CD4-positive, alpha-beta T cell (primary cell): ENCODE data around the gene EPHX1. TPM values are rescaled to one million over a fixed set of nuclear protein-coding genes. Genes with fewer than 3 reads are reported as not detected.

Experiments
- ATAC-seq: fragments of 200-7000 bp; cut with Tn5 transposase; one replicate; pipeline ENCODE4 v1.10.0; 2022; ENCODE audit warnings: mild to moderate bottlenecking; ENCODE audit not compliant: poor library complexity
- CTCF ChIA-PET: fragments of 350-600 bp; sonication (Branson Sonifier 250); formaldehyde crosslinking; loops from one replicate; lab custom pipeline; 2021; ENCODE audit warnings: antibody characterized with exemption, inconsistent platforms; lab: Charles Lee
- POLR2A ChIA-PET: fragments of 350-600 bp; sonication (Branson Sonifier 250); formaldehyde crosslinking; loops from one replicate; lab custom pipeline; 2021; ENCODE audit warnings: antibody characterized with exemption, inconsistent platforms; lab: Charles Lee
- DNase-seq, 14 experiments: peaks; one replicate each; pipeline ENCODE4 v3.0.0-alpha.2; 2013 to 2020; ENCODE audit warnings: mixed read lengths in 2 of 14
- H3K27ac ChIP-seq, 2 donors: one replicate each; pipeline versions ENCODE4 v1.5.1 to v1.7.0; 2013; ENCODE audit warnings: low read length in 2 of 2, low read depth in 1 of 2, mild to moderate bottlenecking in 1 of 2
- H3K27me3 ChIP-seq, 2 experiments: 1 replicate in 1 of 2; 2 replicates in 1 of 2; pipeline versions ENCODE4 v1.6.1 to v1.7.0; 2013; ENCODE audit warnings: low read length in 2 of 2, control low read depth in 1 of 2, mild to moderate bottlenecking in 1 of 2, moderate library complexity in 1 of 2; ENCODE audit not compliant: insufficient read depth in 2 of 2, control insufficient read depth in 1 of 2
- H3K36me3 ChIP-seq: one replicate; pipeline ENCODE4 v1.6.1; 2013; ENCODE audit warnings: low read length, control low read depth; ENCODE audit not compliant: insufficient read depth
- H3K4me1 ChIP-seq: one replicate; pipeline ENCODE4 v1.6.1; 2013; ENCODE audit warnings: low read length, control low read depth; ENCODE audit not compliant: insufficient read depth
- H3K4me3 ChIP-seq: one replicate; pipeline ENCODE4 v1.5.1; 2013; ENCODE audit warnings: mild to moderate bottlenecking, low read length, moderate library complexity
- H3K9me3 ChIP-seq, 2 experiments: 1 replicate in 1 of 2; 2 replicates in 1 of 2; pipeline versions ENCODE4 v1.6.1 to v1.7.0; 2013; ENCODE audit warnings: low read length in 2 of 2, mild to moderate bottlenecking in 2 of 2, control low read depth in 1 of 2, moderate library complexity in 1 of 2; ENCODE audit not compliant: control insufficient read depth in 1 of 2, insufficient read depth in 1 of 2
- H3K27ac Mint-ChIP-seq: one replicate; pipeline ENCODE4 v1.8.0; 2020; ENCODE audit warnings: mixed read lengths
- H3K27me3 Mint-ChIP-seq: one replicate; pipeline ENCODE4 v1.8.0; 2021; ENCODE audit warnings: mixed read lengths
- H3K36me3 Mint-ChIP-seq: one replicate; pipeline ENCODE4 v1.8.0; 2021; ENCODE audit warnings: low read depth, mixed read lengths
- H3K4me1 Mint-ChIP-seq: one replicate; pipeline ENCODE4 v1.8.0; 2021; ENCODE audit warnings: low read depth, mixed read lengths
- H3K4me3 Mint-ChIP-seq: one replicate; pipeline ENCODE4 v1.8.0; 2020; ENCODE audit warnings: mild to moderate bottlenecking, mixed read lengths
- H3K9me3 Mint-ChIP-seq: one replicate; pipeline ENCODE4 v1.8.0; 2020; ENCODE audit warnings: mixed read lengths
- intact Hi-C, 2 experiments: fragments of 100-400 bp; cut with DNase I in 1 of 2; cut with micrococcal nuclease in 1 of 2; formaldehyde crosslinking; loops; one replicate each; pipeline versions ENCODE4 v1.15.1 to v1.9.0; 2023 to 2025; cut with DNase I, micrococcal nuclease
- total RNA-seq, 174 experiments: library from RNA in 2 of 174; stranded (reverse) in 2 of 174; gene quantifications; one replicate each; pipeline ENCODE4 v1.2.3 and lab custom pipeline; 2021 to 2026
- TF ChIP-seq, protein P1 (sequence below): fragments of 200-600 bp; IDR thresholded peaks from one replicate; pipeline ENCODE4 v1.8.0; 2022; ENCODE audit warnings: antibody characterized with exemption, mild to moderate bottlenecking

EPHX1 gene
- total RNA-seq, 2 experiments from 2014 or later = 0.34 to 0.47 TPM

DNA sequence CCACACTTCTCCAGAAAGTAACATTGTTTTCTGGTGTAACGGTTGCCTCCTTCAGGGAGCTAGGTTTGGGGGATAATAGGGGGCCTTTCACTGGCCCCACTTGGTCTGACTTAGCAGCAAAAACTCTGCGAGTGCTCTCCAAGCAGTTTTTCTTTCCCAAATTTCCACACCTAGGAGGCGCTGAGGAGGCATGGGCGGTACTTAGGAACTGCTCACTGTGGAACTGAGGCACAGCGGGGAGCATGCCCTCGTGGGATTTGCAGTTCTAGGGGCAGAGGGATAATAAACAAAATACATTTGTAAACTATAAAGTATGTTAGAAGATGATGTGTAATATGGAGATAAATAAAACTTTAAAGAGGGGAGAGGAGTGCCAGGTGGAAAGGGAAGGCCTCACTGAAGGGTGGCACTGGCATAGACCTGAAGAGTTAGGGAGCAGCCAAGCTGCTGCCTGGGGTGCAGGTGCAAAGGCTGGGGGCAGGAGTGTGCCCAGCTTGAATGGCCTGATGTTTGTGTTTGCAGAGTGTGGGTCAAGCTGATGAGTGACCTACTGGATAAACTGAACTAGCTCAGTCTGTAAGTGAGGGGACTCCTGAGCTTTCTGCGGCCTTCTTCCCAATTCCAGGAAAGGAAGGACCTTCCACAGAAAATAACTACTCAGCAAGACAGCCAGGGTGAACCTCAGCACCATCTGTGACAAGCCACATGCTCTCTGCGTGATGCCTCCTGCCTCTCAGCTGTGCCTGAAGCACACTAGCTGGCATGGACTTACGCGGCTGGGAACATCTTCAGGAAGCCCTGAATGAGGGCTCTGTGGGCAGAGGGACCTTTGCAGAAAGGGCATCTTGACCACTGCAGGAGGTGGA lies 1.9 kb downstream of the EPHX1 start:
- Histone ChIP-seq H3K9me3 (no peaks in the 10 kb centered on the region), H3K27me3 (no peaks in the 10 kb centered on the region), H3K27ac (no peak overlapping the region), H3K4me1 (peaks cover 10% of the 10 kb centered on the region), H3K36me3 (no peaks in the 10 kb centered on the region), H3K4me3 (no peak overlapping the region)
- Mint-ChIP-seq H3K36me3 (no peaks in the 10 kb centered on the region), H3K27me3 (no peaks in the 10 kb centered on the region), H3K27ac (no peak overlapping the region), H3K9me3 (no peaks in the 10 kb centered on the region), H3K4me3 (peak overlapping the region; percentile 34), H3K4me1 (no peaks in the 10 kb centered on the region)
- intact Hi-C loops = no loop called here
- TF ChIP-seq, protein P1, sequence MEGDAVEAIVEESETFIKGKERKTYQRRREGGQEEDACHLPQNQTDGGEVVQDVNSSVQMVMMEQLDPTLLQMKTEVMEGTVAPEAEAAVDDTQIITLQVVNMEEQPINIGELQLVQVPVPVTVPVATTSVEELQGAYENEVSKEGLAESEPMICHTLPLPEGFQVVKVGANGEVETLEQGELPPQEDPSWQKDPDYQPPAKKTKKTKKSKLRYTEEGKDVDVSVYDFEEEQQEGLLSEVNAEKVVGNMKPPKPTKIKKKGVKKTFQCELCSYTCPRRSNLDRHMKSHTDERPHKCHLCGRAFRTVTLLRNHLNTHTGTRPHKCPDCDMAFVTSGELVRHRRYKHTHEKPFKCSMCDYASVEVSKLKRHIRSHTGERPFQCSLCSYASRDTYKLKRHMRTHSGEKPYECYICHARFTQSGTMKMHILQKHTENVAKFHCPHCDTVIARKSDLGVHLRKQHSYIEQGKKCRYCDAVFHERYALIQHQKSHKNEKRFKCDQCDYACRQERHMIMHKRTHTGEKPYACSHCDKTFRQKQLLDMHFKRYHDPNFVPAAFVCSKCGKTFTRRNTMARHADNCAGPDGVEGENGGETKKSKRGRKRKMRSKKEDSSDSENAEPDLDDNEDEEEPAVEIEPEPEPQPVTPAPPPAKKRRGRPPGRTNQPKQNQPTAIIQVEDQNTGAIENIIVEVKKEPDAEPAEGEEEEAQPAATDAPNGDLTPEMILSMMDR = no peak
- no peak for ATAC-seq
- DNase-seq = no peak
- ChIA-PET CTCF (no interaction called here), POLR2A (interaction anchor here (1.6 to 5.0 kb wide), 3 partner anchors 24 to 34 kb away, joined by 6 to 42 read pairs (median 8); partner anchors contain the start of gene SRP9)

DNA sequence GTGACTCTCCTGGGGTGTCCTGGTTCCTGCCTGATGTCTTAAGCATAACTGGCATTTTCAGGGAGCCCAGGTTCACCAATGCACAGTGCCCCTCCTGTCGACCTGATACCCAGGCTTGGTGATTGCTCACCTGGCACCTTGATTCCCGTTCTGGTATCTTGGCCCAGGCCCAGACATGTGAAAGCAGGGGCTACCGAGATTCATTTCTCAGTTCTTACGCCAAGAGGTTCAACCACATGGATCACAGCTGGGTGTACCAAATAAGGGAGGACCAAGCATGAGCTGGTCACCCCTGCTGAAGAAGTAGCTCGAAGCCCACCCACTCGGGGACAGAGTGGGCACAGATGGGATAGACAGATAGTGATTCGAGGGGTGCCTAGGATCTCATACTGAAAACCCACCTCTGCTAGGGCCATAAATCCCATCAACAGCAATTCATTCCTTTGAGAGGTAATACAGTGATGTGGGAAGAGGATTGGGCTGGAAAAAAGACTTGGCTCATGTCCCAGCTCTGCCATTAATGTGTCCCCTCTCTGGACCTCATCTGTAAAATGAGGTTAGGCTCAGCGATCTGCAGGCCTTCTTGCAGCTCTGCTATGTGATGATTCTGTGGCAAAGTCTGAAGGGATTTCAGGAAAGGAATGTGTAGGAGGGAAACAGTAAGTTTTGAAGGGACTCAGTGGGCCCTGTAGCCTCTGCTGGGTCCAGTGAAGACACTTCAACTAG lies 2.7 kb downstream of the EPHX1 start:
- CTCF ChIA-PET = no interaction called here
- H3K27ac Mint-ChIP-seq = no peak overlapping the region
- H3K4me3 Mint-ChIP-seq = no peak overlapping the region
- no peaks in the 10 kb centered on the region for H3K27me3 Mint-ChIP-seq
- H3K36me3 Mint-ChIP-seq = no peaks in the 10 kb centered on the region
- POLR2A ChIA-PET = interaction anchor here (1.6 to 5.0 kb wide), 2 partner anchors 23 to 35 kb away, joined by 6 to 42 read pairs; partner anchors contain the start of gene SRP9
- Histone ChIP-seq H3K36me3 (no peaks in the 10 kb centered on the region), H3K27me3 (no peaks in the 10 kb centered on the region), H3K4me3 (no peak overlapping the region), H3K4me1 (peaks cover 10% of the 10 kb centered on the region), H3K27ac (no peak overlapping the region), H3K9me3 (no peaks in the 10 kb centered on the region)
- ATAC-seq = no peak
- intact Hi-C loops = no loop called here
- TF ChIP-seq, protein P1 = no peak
- no peaks in the 10 kb centered on the region for H3K9me3 Mint-ChIP-seq
- H3K4me1 Mint-ChIP-seq = no peaks in the 10 kb centered on the region
- no peak for DNase-seq

DNA sequence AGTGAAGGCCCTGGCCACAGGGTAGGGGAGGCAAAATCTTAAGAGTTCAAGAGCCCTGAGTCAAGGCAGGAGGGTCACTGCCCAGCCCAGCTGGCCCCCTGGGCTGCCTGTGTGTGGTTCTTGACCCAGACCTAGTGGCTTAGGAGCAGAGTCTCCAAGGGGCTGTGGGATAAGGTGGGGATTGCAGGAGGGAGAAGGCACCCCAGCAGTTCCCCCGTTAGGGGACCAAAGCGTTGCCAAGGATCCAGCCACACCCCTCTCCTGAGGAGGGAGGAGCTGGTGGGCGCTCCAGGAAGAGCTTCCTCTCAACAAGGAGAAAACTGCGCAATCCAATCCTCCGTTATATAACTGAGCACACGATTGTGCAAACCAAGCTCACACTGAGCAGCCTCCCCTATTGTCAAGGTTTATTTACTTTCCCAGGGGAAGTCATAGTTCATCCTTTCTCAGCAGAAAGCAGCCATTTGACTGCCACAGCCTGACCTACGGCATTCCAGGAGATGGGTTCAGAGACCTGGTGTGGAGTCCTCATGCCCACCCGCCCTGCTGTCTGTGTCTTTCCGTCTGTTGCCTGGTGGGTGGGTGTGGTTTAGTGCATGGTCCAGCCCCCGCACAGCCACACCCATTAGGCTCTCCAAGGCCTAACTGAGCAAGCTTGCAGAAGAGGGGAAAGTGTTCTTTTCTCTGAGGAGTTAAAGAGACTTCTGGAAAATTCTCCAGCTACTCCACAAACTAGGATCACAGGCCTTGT lies 3.5 kb downstream of the EPHX1 start:
- H3K27ac ChIP-seq = no peak overlapping the region
- H3K4me1 Mint-ChIP-seq = no peaks in the 10 kb centered on the region
- no peaks in the 10 kb centered on the region for H3K9me3 ChIP-seq
- no peak for ATAC-seq
- no peaks in the 10 kb centered on the region for H3K27me3 Mint-ChIP-seq
- intact Hi-C loops = no loop called here
- H3K9me3 Mint-ChIP-seq = no peaks in the 10 kb centered on the region
- ChIA-PET POLR2A (interaction anchor here (0.8 to 1.7 kb wide), 2 partner anchors 35 to 36 kb away, joined by 3 read pairs; no protein-coding TSS in a partner anchor), CTCF (no interaction called here)
- TF ChIP-seq, protein P1 = no peak
- H3K36me3 ChIP-seq = no peaks in the 10 kb centered on the region
- no peak for DNase-seq
- no peak overlapping the region for H3K4me3 Mint-ChIP-seq
- no peaks in the 10 kb centered on the region for H3K27me3 ChIP-seq
- peaks cover 10% of the 10 kb centered on the region for H3K4me1 ChIP-seq
- no peaks in the 10 kb centered on the region for H3K36me3 Mint-ChIP-seq
- no peak overlapping the region for H3K27ac Mint-ChIP-seq
- no peak overlapping the region for H3K4me3 ChIP-seq
